Gastrocnemius medialis (tissue), 4 donors: Measurements from ENCODE around the gene HMGB2.

Experiments
- POLR2A ChIP-seq, 2 donors: fragments of 450-650 bp; IDR thresholded peaks; one replicate each; pipeline ENCODE4 v1.6.1; 2017; ENCODE audit warnings: antibody characterized with exemption in 2 of 2, mild to moderate bottlenecking in 2 of 2, moderate library complexity in 2 of 2
- TF ChIP-seq, protein P1 (sequence below), 5 experiments: fragments of 450-650 bp in 3 of 5; fragments of 200-600 bp in 2 of 5; sonication (generic) in 2 of 5; IDR thresholded peaks in 4 of 5; conservative IDR thresholded peaks in 1 of 5; 1 replicate in 4 of 5; 2 replicates in 1 of 5; pipeline ENCODE4 v1.5.1; 2016 to 2019; ENCODE audit warnings: antibody characterized with exemption in 5 of 5, mild to moderate bottlenecking in 3 of 5, moderate library complexity in 3 of 5

DNA sequence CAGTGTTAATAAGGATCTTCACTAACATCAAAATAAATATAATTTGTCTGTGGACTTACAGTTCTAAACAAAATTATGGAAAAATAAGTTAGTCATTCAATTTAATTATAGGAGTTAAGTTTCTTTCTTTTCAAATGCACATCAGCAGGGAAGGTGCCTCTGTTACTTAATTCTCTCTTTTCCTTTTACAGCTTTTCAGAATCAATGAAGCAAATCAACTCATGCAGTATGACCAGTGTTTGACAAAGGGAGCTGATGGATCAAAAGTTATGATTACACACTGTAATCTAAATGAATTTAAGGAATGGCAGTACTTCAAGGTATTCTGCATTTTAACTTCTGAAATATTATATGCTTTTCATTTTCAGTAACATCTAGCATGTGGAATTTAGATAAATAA lies 15.9 kb downstream of the HMGB2 start:
- TF ChIP-seq POLR2A (IDR thresholded peaks at IDR 0.05) = no peak
- TF ChIP-seq, protein P1, sequence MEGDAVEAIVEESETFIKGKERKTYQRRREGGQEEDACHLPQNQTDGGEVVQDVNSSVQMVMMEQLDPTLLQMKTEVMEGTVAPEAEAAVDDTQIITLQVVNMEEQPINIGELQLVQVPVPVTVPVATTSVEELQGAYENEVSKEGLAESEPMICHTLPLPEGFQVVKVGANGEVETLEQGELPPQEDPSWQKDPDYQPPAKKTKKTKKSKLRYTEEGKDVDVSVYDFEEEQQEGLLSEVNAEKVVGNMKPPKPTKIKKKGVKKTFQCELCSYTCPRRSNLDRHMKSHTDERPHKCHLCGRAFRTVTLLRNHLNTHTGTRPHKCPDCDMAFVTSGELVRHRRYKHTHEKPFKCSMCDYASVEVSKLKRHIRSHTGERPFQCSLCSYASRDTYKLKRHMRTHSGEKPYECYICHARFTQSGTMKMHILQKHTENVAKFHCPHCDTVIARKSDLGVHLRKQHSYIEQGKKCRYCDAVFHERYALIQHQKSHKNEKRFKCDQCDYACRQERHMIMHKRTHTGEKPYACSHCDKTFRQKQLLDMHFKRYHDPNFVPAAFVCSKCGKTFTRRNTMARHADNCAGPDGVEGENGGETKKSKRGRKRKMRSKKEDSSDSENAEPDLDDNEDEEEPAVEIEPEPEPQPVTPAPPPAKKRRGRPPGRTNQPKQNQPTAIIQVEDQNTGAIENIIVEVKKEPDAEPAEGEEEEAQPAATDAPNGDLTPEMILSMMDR (IDR thresholded peaks at IDR 0.05 in 4 of 5, conservative IDR thresholded peaks at IDR 0.05 in 1 of 5) = no peak
